NOMO-1 treated with DMSO at 0.1 percent for 48 hours (cell line): ENCODE data around the gene GAP43.

ENCODE experiments used
- DNase-seq: peaks from one replicate; lab custom pipeline; 2025; ENCODE audit not compliant: unreplicated experiment; lab: John Stamatoyannopoulos, UW

The GAP43 gene

DNA sequence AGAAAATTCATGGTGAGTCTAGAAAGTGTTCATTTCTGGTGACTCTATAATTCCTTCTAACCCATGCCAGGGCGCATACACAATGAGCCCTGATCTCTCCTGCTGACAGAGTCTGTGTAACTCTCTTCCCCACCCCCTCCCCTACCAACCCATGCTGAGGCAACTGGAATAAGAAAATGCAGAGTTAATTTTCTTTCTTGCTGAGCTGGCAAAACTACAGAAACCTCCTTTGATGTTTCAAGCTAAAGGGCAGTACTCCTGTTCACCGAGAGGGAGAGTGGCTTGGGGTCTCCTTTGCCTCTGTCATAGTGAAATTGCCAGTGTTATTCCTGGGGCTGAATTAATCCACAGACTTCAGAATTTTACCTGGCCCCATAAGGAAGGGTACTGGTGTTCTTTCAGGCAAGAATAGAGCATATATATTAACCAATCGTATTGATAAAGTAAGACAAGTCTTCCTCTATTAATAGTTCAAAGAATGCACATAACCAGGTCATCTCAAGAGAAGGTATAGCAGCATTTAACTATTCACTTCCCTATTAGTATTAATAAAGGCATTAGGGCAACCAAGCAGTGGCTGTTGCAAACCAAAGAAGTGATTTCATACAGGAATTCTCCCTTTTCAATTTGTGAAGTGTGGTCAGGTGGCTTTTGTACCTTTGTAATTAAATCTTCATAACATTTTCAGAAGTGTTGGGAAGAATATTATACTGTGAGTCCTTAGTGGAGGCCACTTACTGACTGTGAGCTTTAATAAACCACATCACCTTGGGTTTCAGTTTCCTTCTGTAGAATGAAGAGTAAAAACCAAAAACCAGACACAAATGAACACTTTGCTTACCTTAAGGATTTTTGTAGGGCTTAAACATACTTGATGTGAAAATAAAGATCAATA lies 4.1 kb downstream of the GAP43 start:
- no peak for DNase-seq

DNA sequence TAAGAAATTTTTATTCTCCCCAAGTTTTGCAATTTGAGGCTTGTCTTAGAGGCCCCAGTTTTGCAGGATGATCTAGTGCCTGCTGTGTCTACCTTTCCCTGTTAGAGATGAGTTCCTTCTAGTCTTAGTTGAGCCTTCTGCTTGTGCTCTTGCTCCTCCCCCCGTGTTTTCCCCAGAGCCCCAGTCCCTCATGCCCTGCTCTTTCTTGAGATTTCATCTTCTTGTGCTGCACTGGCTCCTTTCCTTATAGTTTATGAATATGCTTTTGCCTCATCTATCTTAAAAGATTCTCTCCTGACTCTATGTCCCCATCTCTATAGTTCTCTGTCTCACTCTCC lies 4.7 kb downstream of the GAP43 start:
- DNase-seq = no peak

DNA sequence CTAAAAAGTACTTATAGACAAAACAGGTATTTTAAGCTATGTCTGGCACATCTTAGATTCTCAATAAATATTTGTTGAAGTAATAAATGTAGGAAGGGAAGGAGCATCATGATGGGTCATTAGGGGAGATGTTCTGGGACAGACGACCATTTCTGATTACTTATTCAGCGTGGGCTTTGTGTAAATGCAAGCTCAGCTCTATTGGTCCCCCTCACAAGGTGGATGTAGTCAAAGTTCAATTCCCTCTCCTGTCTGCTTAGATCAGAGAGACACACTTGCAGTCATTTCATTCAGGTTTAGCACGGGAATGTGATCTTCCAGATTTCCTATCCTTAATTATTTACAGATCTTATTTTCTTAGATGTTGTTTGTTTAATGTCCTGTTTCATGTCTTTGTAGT lies 7.5 kb downstream of the GAP43 start:
- DNase-seq = no peak

DNA sequence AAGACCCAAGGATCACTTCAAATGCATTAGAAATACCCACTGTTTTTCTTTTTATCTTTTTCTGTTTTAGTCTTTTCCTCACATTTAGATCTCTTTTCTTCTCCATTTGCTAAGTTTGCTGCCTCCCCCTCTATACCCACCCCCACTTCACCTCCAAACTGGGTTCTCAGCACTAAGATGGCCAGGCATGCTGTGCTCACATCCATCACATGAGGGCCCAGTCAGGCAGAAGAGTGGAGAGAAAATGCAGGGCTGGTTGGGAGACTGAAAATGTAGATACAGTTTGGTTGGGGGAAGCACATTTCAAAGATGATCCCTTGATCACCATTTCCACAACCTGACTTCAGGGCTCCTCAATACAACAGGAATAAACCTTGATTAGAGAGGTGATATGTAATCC lies 8.7 kb downstream of the GAP43 start:
- no peak for DNase-seq

DNA sequence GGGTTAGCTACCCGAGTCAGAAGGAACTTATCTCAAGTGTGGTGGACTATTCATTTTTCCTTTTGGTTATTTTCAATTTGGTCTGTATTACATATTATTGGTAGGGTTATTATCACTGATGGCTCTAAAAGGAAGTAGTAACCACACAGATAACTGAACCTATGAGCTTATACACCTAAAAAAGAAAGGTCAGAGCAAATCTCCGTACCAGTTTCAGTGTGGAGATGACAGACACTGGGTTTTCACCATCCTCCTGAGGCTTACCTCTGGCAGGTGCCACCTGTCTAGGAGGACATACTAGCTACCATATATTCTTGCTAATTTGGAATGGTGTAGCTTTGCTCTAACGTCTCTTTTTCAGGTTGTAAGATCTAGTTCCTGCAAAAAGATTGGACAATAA lies 10.2 kb downstream of the GAP43 start:
- no peak for DNase-seq

DNA sequence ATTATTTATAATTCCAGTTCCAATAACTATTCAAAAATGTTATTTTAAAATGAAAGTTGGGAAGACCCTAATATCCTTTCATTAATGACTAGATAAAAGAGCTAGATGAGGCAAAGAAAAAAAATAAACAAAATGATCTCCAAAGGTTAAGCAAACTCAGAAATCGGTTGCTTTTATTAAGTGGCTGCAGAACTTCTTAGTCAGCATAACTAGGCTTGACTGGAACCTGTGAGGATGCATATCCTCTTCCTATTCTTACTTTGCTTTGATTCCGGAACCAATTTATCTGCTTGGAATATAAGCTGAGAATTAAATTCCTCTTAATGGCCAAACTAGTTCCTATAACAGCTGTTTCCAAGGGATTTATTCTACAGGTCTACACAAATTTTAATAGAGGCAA lies 10.7 kb downstream of the GAP43 start:
- no peak for DNase-seq

DNA sequence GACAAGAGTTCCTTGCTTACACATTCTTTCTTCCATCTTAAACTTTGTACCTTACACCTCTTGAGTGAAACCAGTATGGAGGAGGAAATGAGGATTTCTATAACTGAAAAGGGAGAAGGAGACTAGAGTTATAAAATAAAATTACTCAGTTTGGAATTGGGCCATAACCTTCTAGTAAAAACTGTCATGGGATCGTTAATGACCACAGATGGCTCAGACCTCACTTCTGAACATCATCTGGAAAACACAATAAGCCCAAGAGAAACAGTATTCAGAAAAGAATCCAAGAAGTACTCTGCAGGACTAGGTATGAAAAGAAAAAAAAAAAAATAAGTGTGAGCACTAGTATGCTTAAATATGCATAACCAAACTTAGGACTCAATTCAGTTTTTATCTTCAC lies 12.1 kb downstream of the GAP43 start:
- no peak for DNase-seq

DNA sequence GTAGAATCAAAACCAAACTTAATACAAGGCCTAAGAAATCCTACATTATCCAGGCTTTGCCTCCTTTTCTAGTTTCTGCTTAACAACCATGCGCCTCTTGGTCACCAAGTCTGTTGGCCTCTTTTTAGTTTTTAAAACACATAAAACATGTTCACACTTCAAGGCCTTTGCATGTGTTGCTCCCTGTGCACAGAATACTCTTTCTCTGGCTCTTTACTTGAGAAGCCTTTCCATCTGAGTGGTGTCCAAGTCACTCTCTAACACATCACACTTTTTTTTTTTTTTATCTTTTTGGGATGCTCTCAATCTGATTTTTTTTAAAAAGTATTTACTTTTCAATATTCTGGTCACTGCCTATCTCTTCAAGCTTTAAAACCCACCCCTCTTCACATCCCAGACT lies 14.9 kb downstream of the GAP43 start:
- no peak for DNase-seq

DNA sequence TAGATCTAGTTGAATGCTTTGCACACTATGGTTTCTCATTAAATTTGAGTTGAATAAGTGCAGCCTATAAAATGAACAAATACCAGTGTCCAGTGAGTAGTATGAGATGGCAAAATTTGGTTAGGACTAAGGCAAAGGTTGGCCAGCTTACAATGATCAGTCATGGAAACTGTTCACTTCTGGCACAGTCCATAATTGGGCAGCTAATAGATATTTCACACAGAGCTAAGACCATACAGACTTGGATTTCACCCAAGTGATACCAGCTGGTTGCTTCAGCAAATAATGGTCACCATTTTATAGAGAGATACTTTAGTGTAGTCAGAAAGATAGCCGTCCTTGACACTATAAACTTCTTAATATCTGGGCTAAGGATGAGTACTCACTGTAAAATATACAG lies 15.7 kb downstream of the GAP43 start:
- DNase-seq = no peak

DNA sequence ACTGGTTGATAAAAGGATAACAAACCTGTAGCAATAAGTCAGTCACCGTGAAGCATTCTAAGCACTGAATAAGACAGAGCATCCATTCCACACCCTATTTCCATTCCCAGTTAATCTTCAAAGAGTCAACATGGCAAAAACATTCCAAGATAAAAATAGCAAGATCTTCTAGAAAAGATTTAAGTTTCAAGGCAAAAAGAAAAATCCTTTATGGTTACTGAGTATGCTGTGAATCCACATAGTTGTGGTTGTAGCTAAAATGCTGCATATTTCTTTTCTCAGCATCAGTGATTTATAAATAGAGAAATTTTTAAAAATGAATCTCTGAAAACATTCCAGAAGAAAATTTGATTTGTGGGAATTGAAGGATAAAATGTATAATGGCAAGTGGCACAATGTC lies 21.1 kb downstream of the GAP43 start:
- no peak for DNase-seq

DNA sequence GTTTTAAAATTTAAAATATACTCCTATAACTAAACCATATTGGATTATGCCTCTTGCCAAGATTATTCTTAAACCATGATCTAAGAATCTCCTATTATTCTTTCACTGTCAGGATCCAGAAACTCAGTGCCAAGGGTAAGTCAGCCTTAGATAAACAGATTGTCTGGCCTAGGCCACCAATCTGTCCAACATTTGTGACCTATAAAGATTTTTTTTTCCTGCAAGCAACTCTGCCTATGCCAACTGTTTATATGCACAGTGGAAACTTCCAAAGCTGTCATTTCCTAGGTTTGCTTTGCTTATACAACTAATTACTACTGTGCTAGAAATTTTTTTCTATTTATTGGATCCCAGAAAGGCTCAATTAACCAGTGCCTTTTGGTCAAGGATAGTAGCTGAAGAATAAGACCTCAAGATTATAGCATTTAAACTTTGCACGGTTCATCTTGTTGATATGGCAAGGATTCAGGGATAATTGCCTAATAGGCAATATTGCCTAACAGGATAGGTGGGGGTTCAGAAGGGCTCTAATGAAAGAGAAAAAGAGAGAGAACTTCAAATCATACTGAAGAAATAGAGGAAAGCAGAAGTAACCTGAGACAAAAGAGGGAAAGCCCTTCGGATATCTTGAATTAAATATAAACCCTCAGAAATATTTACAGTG lies 22.8 kb downstream of the GAP43 start:
- DNase-seq = no peak

DNA sequence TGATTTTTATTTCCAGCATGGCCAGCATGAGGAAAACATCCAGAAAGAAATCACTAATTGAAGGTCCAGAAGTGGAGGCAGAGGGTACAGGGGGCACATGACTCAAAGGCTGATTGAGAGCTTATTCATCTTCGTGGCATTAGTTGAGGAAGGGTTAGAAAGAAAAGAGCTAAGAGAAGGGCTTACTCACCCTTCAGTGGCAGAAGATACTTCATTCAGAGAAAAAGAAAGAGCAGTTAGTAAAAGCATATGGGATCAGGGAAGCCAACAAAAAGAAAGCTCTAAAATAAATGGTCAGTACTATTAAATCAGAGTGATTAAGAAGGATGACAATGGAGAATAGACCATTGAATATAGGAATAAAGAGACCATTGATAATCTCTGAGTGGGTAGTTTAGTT lies 25.2 kb downstream of the GAP43 start:
- DNase-seq = no peak

DNA sequence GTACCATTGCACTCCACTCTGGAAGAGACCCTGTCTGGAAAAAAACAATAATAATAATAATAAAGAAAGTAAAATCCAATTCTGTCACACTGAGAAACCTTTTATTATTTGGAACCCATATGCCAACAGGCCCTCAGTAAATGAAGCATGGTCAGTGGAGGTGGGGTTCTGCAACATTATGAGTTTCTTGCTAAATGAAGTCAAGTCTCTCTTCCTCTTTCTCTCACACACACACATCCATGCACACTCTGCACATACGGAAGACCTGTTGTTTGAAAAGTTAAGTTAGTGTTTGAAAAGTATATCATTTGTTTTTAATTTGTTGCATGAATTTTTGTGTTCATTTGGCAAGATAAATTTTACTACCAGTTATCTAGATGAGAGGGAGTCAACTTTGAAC lies 27.8 kb downstream of the GAP43 start:
- peak; percentile 89 for DNase-seq

DNA sequence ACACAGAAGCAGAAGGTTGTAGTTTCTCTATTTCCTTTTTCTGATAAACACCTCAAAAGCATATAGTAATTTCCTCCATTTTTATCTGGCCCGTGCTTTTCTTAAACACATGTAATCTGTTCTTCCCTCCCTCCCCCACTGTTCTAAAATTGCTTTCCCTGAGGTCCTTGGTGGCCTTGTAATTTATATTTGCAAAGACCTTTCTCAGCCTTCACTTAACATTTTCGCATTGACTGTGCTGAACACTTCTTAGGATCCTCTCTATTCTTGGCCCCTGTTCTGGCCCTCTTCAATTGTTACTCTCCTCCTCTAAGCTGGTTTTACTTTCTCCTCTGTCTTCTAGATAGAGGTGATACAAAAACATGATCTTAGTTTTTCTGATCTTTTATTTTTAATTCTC lies 28.3 kb downstream of the GAP43 start:
- no peak for DNase-seq

DNA sequence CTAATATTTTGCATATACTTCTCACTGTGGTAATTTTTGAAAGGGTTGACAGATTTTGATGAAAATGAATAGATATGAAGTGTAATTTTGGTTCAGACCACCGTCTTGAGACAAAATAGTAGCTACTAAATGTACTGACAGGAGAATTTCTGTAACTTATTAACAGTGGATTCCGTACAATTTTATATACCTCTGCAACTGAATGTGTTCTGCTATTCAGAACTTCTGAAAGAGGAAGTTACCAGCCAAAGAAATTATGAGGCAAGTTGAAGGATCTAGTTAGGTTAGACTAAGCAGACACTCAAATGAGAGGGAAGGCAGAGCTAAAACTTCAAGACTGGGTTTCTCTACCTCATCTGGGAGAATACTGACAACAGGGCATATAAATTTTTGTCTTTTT lies 29.4 kb downstream of the GAP43 start:
- DNase-seq = peak; percentile 88

DNA sequence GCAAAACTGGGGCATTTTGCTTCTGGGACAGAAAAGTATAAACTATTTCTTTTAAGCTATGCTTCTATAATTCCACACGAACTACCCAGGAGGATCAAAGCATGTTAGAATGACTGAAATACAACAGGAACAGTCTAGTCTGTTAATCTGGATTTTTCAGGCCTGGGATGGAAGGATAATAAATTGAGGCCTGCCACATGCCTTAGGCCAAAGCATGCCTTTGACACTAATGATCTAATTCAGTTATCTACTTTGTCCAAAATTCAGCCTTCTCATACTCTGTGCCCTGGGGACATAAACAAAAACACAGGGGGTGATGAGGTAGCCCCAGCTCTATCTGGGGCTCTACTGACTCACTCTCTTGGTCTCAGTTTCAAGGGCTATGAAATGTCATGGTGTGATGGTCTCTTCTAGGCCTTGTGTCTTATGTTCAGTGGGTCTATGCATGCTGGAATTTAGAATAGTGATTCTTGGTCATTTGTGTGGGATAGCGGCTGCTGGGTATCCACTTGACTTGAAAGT lies 32.5 kb downstream of the GAP43 start:
- DNase-seq = no peak

DNA sequence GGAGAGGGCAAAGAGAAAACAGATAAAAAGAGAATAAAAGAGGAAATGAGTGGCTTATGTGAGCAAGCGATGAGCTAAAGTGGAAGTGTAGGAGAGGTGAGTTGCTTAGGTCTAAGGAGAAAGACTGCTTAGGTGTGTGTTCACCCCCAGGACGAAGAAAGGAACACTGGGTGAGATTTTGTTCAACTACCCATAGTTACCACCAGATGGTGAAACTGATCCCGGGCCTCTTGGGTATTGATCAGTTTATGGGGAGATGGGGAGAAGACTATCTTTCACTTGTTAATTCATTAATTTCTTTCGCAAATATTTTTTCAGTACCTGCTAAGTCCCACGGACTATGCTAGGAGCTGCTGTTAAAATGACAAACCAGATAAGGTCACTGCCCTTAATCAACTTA lies 33.9 kb downstream of the GAP43 start:
- no peak for DNase-seq

DNA sequence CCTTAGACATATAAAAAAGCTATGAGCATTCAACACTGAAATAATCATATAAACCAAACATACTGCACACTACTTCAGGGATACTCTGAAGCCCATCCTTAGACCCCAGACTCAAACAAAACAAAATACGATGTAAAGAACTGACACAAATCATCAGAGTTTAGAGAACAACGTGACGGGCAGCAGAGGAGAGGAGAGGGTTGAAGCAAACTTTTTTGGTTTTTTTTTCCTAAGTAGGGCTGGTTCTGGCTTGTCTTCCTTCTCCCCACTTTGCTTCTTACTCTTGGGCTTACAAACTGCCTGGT lies 34.7 kb downstream of the GAP43 start:
- no peak for DNase-seq

DNA sequence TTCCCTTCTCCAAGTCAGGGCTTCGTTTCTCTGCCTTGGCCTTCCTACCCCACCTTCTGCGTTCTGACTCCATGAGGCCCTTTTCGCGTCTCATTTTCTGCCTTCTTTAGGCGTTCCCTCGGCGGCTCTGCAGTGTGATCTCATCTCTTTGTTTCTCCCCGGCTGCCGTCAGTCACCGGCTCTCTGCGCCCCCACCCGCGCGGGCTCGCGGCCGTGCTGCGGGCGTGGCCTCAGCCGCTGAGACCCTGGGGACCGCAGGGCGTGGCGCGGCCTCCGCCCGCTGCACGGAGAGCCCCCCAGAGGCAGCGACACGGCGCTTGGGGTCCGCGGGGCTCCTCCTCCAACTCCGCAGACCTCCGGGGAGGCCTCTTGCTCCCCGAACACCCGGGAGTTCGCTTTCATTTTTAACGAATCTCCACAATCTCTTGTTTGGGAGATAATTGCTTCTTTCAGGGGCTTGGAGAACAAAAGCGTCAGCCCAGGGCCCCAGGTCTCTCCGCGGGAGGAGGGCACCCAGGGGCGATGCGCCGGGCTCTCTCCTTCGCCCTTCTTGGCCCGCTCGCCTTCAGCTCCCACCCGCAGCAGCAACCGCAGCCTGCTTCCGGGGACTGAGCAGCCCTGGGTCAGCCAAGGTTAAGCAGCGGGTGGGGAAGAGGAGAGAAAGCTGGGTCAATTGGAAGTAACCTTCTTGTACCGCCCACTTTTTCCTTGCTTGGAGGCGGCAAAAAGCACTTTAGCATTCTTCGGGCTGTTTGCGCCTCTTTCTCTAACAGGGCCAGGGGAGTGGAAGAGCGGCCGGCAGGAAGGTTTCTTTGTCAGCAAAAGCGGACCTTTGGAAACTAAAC lies 35.2 kb downstream of the GAP43 start:
- peak; percentile 58 for DNase-seq

DNA sequence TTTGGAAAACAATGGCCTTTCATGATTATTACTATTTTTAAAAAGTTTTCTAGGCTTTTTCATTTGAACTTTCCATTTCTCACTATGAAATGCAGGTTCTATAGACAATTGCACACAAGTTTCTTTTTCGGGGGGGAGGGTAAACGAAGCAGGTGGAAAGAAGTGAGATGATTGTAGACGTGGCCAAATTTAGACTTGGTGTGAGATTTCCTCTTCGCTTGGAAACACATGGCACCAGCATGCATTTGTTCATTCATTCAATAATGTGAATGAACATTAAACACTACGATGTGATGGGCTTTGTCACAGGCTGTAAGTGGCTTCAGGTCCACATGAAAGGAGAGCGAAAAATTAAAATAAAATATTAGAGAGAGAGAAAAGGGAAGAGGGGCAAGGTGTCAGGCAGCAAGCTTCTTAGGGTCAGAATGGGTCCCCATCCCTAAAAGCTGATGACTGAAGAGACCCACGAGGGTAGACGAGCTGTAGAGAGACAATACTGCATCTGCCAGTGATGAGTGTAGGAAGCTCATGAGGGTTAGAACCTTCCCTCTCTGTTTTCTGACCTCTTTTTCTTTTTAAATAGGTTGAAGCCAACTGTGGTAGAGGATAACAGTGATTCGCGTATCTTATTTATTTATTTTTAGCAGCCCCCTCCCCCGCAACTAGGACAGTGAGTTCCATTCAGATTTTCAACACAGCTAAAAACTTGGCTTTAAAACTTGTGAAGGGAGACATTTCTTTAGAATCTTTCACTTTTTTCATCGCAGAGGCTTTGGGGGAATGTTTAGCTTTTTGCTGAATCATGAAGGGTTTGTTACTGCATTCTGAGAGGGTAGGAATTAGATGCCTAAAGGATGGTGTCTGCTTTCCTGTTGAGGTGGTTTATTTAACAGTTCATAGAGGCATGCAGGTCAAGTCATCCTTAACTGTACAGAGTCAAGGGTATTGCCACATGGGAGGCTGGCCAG lies 36.2 kb downstream of the GAP43 start:
- no peak for DNase-seq
